NCI-H1694 (cell line): ENCODE measurements around the gene APEH.
A peak's percentile ranks its signal among the peaks of the same experiment; 100 is the strongest.

ENCODE experiments used
- DNase-seq: peaks from one replicate; lab custom pipeline; 2025; lab: John Stamatoyannopoulos, UW

Gene APEH

GRCh38 chr3:49714728-49715550, 40.8 kb downstream of the APEH start:
- no peak for DNase-seq

- no peak for DNase-seq
Measured at GRCh38 chr3:49715611-49716121, 41.5 kb downstream of the APEH start.

GRCh38 chr3:49716169-49716568, 42.0 kb downstream of the APEH start:
- no peak for DNase-seq

GRCh38 chr3:49716691-49717210, 42.6 kb downstream of the APEH start:
- no peak for DNase-seq

- no peak for DNase-seq
Measured at GRCh38 chr3:49717211-49717958, 43.2 kb downstream of the APEH start.

- no peak for DNase-seq
Measured at GRCh38 chr3:49717959-49718857, 44.1 kb downstream of the APEH start.

GRCh38 chr3:49718858-49719213, 44.7 kb downstream of the APEH start:
- DNase-seq, result no peak

GRCh38 chr3:49719214-49719884, 45.2 kb downstream of the APEH start, which contains the start of gene AMIGO3:
AMIGO3 (minus strand) TSS chr3:49719684; CDS start chr3:49719465, 219 bp downstream.
- peak; percentile 72 for DNase-seq

GRCh38 chr3:49720855-49721595, 46.9 kb downstream of the APEH start:
- no peak for DNase-seq

GRCh38 chr3:49721596-49721895, 47.4 kb downstream of the APEH start:
- no peak for DNase-seq

GRCh38 chr3:49721896-49722781, 48.0 kb downstream of the APEH start:
- no peak for DNase-seq

- no peak for DNase-seq
Measured at GRCh38 chr3:49722896-49723295, 48.7 kb downstream of the APEH start.

- no peak for DNase-seq
Measured at GRCh38 chr3:49723296-49723627, 49.1 kb downstream of the APEH start.

GRCh38 chr3:49723628-49724551, 49.7 kb downstream of the APEH start, which contains the start of gene GMPPB:
GMPPB (minus strand) TSS chr3:49723951; CDS start chr3:49723726, 225 bp downstream.
- DNase-seq, result peak; percentile 41

GRCh38 chr3:49724586-49724985, 50.4 kb downstream of the APEH start:
- no peak for DNase-seq

GRCh38 chr3:49725906-49726681, 51.9 kb downstream of the APEH start:
- DNase-seq, result no peak

- DNase-seq, result no peak
Measured at GRCh38 chr3:49727154-49727923, 53.2 kb downstream of the APEH start.
